ENCODE results near the gene LMBRD2.

DNA sequence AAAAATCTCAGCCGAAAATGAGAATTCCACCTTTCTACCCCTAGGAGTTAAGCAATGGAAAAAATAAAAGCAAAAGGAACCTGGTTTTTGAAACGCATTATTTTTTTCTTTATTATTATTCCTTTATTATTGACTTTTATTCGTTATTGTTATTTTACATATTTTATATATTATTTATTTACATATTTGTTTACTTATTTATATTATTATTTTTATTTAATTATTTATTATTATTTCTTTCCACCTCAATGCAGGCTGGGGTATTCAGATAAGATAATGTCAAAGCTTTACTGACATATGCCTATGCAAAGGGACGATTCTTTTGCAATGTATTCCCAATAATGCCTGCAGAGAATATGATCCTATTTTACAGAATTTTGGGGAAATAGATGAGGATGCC, 101.7 kb downstream of the LMBRD2 start:
- TF ChIP-seq, protein P1, sequence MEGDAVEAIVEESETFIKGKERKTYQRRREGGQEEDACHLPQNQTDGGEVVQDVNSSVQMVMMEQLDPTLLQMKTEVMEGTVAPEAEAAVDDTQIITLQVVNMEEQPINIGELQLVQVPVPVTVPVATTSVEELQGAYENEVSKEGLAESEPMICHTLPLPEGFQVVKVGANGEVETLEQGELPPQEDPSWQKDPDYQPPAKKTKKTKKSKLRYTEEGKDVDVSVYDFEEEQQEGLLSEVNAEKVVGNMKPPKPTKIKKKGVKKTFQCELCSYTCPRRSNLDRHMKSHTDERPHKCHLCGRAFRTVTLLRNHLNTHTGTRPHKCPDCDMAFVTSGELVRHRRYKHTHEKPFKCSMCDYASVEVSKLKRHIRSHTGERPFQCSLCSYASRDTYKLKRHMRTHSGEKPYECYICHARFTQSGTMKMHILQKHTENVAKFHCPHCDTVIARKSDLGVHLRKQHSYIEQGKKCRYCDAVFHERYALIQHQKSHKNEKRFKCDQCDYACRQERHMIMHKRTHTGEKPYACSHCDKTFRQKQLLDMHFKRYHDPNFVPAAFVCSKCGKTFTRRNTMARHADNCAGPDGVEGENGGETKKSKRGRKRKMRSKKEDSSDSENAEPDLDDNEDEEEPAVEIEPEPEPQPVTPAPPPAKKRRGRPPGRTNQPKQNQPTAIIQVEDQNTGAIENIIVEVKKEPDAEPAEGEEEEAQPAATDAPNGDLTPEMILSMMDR (IDR thresholded peaks at IDR 0.05): no peak
- TF ChIP-seq POLR2A (IDR thresholded peaks at IDR 0.05): no peak
